Adrenal gland (tissue), 5 donors: ENCODE measurements around the gene KCTD21.
"Not testable (repeated sequence)": the region's sequence is repeated elsewhere in the genome, so short reads cannot be mapped to it uniquely, and the experiment has no call there.

Experiments
- POLR2A ChIP-seq, 2 donors: fragments of 450-650 bp; IDR thresholded peaks; one replicate each; pipeline ENCODE4 v1.6.1; 2017; ENCODE audit warnings: antibody characterized with exemption in 2 of 2, mild to moderate bottlenecking in 2 of 2, moderate library complexity in 1 of 2
- TF ChIP-seq, protein P1 (sequence below), 6 experiments: fragments of 450-650 bp in 4 of 6; fragments of 200-600 bp in 2 of 6; sonication (generic) in 1 of 6; IDR thresholded peaks; 1 replicate in 5 of 6; 2 replicates in 1 of 6; pipeline versions ENCODE4 v1.5.1 to v1.8.0; 2016 to 2021; ENCODE audit warnings: antibody characterized with exemption in 6 of 6, mild to moderate bottlenecking in 2 of 6, moderate library complexity in 1 of 6
- donor health status: DM: no; HTN: no; CAD: no.

DNA sequence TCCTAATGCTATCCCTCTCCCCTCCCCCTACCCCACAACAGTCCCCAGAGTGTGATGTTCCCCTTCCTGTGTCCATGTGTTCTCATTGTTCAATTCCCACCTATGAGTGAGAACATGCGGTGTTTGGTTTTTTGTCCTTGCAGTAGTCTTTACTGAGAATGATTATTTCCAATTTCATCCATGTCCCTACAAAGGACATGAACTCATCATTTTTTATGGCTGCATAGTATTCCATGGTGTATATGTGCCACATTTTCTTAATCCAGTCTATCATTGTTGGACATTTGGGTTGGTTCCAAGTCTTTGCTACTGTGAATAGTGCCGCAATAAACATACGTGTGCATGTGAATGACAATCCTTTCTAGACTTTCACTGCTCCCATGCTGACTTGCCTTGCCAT lies 12.6 kb downstream of the KCTD21 start:
- TF ChIP-seq, protein P1, sequence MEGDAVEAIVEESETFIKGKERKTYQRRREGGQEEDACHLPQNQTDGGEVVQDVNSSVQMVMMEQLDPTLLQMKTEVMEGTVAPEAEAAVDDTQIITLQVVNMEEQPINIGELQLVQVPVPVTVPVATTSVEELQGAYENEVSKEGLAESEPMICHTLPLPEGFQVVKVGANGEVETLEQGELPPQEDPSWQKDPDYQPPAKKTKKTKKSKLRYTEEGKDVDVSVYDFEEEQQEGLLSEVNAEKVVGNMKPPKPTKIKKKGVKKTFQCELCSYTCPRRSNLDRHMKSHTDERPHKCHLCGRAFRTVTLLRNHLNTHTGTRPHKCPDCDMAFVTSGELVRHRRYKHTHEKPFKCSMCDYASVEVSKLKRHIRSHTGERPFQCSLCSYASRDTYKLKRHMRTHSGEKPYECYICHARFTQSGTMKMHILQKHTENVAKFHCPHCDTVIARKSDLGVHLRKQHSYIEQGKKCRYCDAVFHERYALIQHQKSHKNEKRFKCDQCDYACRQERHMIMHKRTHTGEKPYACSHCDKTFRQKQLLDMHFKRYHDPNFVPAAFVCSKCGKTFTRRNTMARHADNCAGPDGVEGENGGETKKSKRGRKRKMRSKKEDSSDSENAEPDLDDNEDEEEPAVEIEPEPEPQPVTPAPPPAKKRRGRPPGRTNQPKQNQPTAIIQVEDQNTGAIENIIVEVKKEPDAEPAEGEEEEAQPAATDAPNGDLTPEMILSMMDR (IDR thresholded peaks at IDR 0.05) = not testable (repeated sequence)
- TF ChIP-seq POLR2A (IDR thresholded peaks at IDR 0.05) = not testable (repeated sequence)
